Muscle of arm (tissue), 14 donors: Measurements from ENCODE around the gene H2BK1. TPM values are rescaled to one million over a fixed set of nuclear protein-coding genes. Genes with fewer than 3 reads are reported as not detected.

Experiments used
- DNase-seq: peaks from one replicate; pipeline ENCODE4 v3.0.0-alpha.2; 2013
- long read RNA-seq, 11 donors: transcript quantifications; one replicate each; lab custom pipeline, GENCODE V29; 2026
- polyA plus RNA-seq, 12 donors: library from polyadenylated mRNA; unstranded; fragments of 120-200 nt; gene quantifications; one replicate each; pipeline ENCODE4 v1.2.1, GENCODE V29; 2013; ENCODE audit not compliant: insufficient read length in 12 of 12

Gene H2BK1
- polyA plus RNA-seq, result not detected
- long read RNA-seq, donor 1, result 0 reads
- long read RNA-seq, donor 2, result 0 reads
- long read RNA-seq, donor 3, result 0 reads
- long read RNA-seq, donor 4, result 0 reads
- long read RNA-seq, donor 5, result 0 reads
- long read RNA-seq, donor 6, result 0 reads
- long read RNA-seq, donor 7, result 0 reads
- long read RNA-seq, donor 8, result 0 reads
- long read RNA-seq, donor 9, result 0 reads
- long read RNA-seq, donor 10, result 0 reads
- long read RNA-seq, donor 11, result 0 reads

GRCh38 chr7:151210087-151210854 is at the start of gene H2BK1:
TSS of gene H2BK1 (minus strand) at chr7:151210488. CDS start at chr7:151210318, 170 bp downstream.
- no peak for DNase-seq

GRCh38 chr7:151257990-151258389 is 47.7 kb upstream of the H2BK1 start:
- DNase-seq, result no peak

GRCh38 chr7:151256410-151257045 is 46.2 kb upstream of the H2BK1 start:
- DNase-seq, result no peak

- DNase-seq, result no peak
Measured at GRCh38 chr7:151255390-151255789, 45.1 kb upstream of the H2BK1 start.

- no peak for DNase-seq
Measured at GRCh38 chr7:151254851-151255250, 44.6 kb upstream of the H2BK1 start.

- DNase-seq, result no peak
Measured at GRCh38 chr7:151254316-151254715, 44.0 kb upstream of the H2BK1 start.

GRCh38 chr7:151252961-151253711 is 42.8 kb upstream of the H2BK1 start:
- no peak for DNase-seq

GRCh38 chr7:151252561-151252835 is 42.2 kb upstream of the H2BK1 start:
- no peak for DNase-seq

- DNase-seq, result peak; percentile 83
Measured at GRCh38 chr7:151251689-151252560, 41.6 kb upstream of the H2BK1 start.

- peak; percentile 56 for DNase-seq
Measured at GRCh38 chr7:151251328-151251688, 41.0 kb upstream of the H2BK1 start.

GRCh38 chr7:151250181-151251132 is 40.2 kb upstream of the H2BK1 start:
- no peak for DNase-seq

- peak; percentile 52 for DNase-seq
Measured at GRCh38 chr7:151249732-151250072, 39.4 kb upstream of the H2BK1 start.

- peak; percentile 64 for DNase-seq
Measured at GRCh38 chr7:151249034-151249731, 38.9 kb upstream of the H2BK1 start.

GRCh38 chr7:151248346-151249033 is 38.2 kb upstream of the H2BK1 start, which contains the start of gene SMARCD3:
TSS of gene SMARCD3 (minus strand) at chr7:151248694. CDS start at chr7:151248562, 132 bp downstream.
- DNase-seq, result peak; percentile 74

GRCh38 chr7:151247611-151248345 is 37.5 kb upstream of the H2BK1 start:
- DNase-seq, result no peak

GRCh38 chr7:151246851-151247580 is 36.7 kb upstream of the H2BK1 start:
- peak; percentile 64 for DNase-seq

GRCh38 chr7:151246102-151246850 is 36.0 kb upstream of the H2BK1 start:
- DNase-seq, result no peak
